ENCODE measurements around the gene ZNF426.

ZNF426 gene

DNA sequence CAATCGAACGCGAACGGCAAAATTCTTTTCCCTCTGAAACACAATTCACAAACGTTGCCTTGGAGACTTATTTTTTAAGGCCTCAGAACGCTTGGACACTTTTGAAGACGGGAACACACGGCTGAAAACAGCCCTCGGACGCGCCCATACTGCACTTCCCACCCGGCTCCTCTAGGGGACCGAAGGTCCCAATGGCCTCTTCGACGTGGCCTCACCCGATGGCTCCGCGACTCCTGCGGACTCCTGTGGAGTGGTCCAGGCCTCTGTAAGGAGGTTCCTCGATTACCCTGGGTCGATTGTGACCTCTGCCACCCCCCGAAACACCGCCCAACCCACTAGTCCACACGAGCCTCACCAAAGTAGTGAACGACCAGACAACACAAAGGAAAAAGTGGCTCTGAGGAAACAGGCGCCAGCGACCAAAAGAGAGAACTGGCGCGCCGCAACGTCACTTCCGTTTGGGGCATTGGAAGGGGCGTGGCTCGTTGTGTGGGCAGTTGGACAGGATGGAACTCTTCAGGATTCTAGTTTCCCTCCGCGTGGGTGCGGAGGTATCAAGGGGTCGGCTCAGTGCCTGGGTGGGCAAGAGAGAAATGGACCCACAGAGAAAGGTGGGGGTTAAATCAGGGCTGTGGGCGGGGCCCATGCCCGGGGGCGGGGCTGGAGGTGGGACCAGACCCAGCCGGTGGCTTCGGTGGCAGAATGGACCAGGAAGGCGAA lies 40.1 kb downstream of the ZNF426 start, which contains the start of gene ZNF560:
Gene ZNF560, minus strand, starts transcription at position 434 of the 720 bp plus-strand sequence. CDS start 23,303 bp downstream, outside the sequence.
- peak in 1 of 2 donors; percentile 6 for DNase-seq (ENCODE audit: low read depth in 2 of 2)

- no peak for DNase-seq (ENCODE audit: low read depth in 2 of 2)
Measured at GRCh38 chr19:9494096-9494495, 44.3 kb downstream of the ZNF426 start.

DNA sequence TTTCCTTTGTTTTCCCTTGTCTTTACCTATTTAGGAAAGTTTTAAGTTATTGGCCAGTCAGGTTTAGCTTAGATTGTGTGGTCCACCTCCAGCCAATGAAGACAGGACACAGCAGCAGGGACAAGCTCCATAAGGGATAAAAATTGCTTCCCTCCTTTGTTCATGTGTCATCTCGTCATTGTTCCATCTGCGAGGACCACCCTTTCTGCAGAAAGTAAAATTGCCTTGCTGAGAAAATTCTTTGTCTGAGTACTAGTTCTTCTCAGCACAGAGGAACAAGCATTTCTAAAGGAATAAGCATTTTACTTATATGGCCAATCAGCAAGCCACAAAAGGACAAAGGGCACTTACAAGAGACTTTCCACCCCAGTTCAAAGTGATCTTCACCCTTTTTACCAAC lies 51.4 kb downstream of the ZNF426 start:
- no peak for DNase-seq (ENCODE audit: low read depth in 2 of 2)

DNA sequence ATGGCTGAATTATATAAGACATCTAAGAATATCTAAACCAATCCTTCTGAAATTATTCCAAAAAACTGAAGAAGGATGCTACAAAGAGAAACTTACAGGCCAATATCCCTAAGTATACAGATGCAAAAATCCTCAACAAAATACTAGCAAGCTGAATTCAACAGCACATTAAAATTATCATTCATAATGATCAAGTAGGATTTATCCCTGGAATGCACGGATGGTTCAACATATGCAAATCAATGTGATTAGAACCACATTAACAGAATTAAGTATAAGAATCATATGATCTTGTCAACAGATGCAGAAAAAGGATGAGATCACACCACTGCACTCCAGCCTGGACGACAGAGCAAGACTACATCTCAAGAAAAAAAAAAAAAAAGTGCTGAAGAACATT lies 53.3 kb downstream of the ZNF426 start:
- DNase-seq (ENCODE audit: low read depth in 2 of 2), result no peak

DNA sequence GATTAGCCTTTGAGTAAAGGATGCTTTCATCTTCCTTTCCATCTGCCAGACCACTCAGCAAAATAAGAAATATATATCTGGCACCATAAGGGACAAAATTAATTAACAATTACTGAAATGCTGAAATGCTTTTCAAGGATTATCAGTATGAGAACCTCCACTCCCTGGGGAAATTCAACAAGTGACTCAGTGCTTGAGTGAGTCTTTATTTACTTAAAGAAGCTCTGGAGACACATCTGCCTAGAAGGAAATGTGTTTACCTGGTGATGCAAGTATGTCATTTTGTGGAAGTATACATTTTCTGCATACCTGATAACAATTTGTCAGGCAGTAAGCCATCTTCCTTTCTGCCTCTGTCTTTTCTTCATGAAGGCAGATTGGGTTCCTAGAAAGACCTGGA lies 63.5 kb downstream of the ZNF426 start:
- DNase-seq (ENCODE audit: low read depth in 2 of 2), result no peak

Measured in stimulated activated CD4-positive, alpha-beta T cell treated with anti-CD3 and anti-CD28 coated beads, Interleukin-4, amount 100 ng/mL, for 48 hours (primary cell).